NOMO-1 treated with dmso at 0.1 percent for 144 hours (cell line): ENCODE results near the gene CPNE7.
"Not testable (repeated sequence)": the region's sequence is repeated elsewhere in the genome, so short reads cannot be mapped to it uniquely, and the experiment has no call there.

Experiments used
- DNase-seq: peaks from one replicate; lab custom pipeline; 2025; ENCODE audit not compliant: unreplicated experiment; lab: John Stamatoyannopoulos, UW

Gene CPNE7

GRCh38 chr16:89621136-89621697 lies 45.7 kb downstream of the CPNE7 start:
- DNase-seq: no peak

- DNase-seq: no peak
Measured at GRCh38 chr16:89621698-89622409, 46.3 kb downstream of the CPNE7 start.

DNA sequence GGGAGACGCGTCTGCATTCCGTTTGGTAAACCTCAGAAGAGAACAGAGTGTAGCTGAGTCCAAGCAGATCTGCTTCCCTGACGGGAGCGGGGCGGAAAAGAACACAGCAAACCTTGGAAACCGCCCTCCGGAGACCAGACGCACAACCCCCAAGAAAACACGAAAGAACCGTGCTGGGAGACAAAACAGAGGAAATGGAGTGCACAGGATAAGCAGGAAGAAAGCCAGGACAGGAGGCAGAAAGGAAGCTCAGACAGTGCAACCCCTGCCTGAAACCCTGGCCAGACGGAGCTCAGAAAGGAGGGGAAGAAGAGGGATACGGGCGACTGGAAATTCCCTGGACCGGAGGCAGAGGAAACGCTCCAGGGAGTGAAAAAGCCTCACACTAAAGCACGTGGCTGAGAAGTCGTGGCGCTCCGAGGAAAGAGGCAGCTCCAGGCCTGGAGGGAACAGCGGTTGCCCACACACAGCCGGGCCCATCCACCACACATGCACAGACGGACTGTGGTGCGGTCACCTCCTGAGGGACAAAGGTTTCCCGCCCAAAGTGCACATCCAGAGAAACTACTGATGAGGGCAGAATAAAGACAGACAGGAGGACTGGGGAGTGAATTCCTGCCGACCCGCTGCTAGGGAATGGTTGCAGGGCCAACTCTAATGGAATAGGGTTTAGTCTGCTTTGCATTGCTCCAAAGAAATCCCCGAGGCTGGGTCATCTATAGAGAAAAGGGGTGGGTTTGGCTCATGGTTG lies 48.1 kb downstream of the CPNE7 start:
- no peak for DNase-seq

- DNase-seq: no peak
Measured at GRCh38 chr16:89624777-89625761, 49.5 kb downstream of the CPNE7 start.

GRCh38 chr16:89629827-89630610 lies 54.5 kb downstream of the CPNE7 start:
- no peak for DNase-seq

DNA sequence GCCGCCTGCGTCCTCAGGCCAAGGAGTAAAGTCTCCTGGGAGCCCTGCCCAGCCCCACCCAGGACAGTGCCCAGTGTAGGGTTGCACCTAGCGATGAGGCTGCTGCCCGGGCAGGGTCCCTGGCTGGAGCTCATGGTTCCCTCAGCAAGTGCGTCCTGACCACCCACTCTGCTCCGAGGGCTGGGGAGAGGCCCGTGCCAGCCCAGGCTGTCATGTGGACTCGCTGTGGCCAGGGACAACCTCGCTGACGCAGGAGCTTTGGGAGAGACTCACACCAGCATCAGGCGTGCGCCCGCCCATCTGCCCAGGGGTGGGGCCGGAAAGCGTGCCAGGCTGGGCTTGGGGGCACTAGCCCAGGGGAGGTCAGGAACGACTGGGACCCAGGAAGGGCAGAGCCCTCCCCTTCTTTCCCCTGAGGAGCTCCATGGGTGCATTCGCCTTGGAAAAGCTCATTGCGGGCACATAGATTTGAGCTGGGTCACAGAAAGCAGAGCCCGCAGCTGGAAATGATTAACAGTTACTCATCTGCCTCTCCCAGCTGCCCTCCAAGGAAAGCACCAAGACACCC lies 57.6 kb downstream of the CPNE7 start:
- no peak for DNase-seq

- DNase-seq: not testable (repeated sequence)
Measured at GRCh38 chr16:89634463-89635385, 59.2 kb downstream of the CPNE7 start.

DNA sequence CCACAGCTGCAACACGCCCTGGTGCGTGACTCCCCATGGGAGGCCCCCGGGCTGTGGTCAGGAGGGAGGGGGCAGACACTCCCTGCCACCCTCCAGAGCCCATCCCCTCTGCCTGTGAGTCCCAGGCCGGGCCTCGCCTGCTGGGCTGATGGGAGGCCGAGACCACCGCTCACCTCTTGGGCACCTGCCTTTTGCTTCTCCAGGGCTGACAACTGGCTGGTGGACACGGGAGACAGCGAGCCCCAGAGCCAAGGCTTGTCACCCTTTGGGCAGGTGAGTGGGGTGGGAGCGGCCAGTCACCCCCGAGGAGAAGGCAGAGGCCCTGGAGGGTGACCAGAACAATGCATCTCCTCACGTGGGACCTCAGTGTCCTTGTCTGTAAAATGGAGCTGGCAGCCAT lies 61.1 kb downstream of the CPNE7 start:
- DNase-seq: no peak

GRCh38 chr16:89637379-89637778 lies 61.8 kb downstream of the CPNE7 start:
- DNase-seq: no peak

GRCh38 chr16:89638455-89638854 lies 62.9 kb downstream of the CPNE7 start:
- DNase-seq: no peak

GRCh38 chr16:89639385-89639784 lies 63.8 kb downstream of the CPNE7 start:
- DNase-seq: no peak

DNA sequence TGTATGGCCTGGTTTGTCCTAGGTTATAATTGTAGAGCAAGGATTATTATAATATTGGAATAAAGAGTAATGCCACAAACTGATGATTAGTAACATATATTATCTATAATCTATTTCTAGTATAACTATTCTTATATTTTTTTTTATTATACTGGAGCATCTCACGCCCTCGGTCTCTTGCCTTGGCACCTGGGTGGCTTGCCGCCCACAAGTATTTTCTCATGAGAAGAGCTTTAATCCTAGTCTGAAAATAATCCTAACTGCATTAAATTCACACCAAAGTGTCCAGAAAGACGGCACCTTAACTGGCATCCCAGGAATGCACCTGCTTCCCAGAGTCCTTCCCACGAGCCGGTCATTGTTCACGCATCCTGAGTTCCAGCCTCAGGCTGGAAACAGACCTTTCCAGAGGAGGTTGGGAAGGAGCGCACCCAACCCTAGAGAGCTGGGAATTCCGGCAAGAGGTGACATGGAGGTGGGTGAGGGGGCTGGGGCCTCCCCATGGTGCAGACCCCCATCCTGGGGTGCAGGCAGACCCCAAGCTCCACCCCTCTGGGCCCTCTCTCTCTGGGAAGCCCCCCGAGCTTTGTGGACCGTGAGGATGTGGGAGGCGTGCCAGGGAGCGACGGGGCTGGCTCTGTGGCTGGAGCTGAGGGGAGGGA lies 66.0 kb downstream of the CPNE7 start:
- no peak for DNase-seq

GRCh38 chr16:89642574-89642973 lies 67.0 kb downstream of the CPNE7 start:
- DNase-seq: no peak

GRCh38 chr16:89643769-89644300 lies 68.3 kb downstream of the CPNE7 start:
- no peak for DNase-seq

- DNase-seq: no peak
Measured at GRCh38 chr16:89645122-89645521, 69.6 kb downstream of the CPNE7 start.

DNA sequence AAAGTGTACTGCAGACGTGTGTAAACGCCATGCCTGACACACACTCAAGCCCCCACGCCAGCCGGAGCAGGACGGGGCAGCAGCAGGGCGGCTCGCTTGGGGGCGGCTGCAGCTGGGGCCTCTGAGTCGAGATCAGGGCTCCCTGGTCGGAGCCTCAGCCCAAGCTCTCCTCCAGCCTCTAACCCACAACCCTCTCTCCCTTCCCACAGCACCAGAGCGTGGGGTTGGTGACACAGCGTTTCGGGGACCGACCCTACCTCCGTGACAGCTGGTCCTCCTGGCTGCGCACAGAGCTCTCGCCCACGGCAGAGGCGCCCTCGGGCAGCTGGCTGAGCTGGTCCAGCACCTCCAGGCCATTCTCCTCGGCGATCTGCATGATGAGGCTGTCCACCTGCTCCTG lies 70.7 kb downstream of the CPNE7 start:
- DNase-seq: no peak
